Upper lobe of left lung (tissue), 6 donors: ENCODE data around the gene ADRB2. TPM values are rescaled to one million over a fixed set of nuclear protein-coding genes. Genes with fewer than 3 reads are reported as not detected.

Experiments
- ATAC-seq, 2 donors: fragments of 200-7000 bp; cut with Tn5 transposase; one replicate each; pipeline ENCODE4 v1.9.1; 2022; ENCODE audit warnings: mild to moderate bottlenecking in 2 of 2, moderate library complexity in 2 of 2; ENCODE audit not compliant: low FRiP score in 2 of 2
- DNase-seq, 2 donors: peaks; one replicate each; pipeline ENCODE4 v3.0.0-alpha.2; 2019 to 2020
- H3K27ac ChIP-seq, 4 donors: fragments of 200-600 bp; sonication (generic); one replicate each; pipeline ENCODE4 v1.5.1; 2016 to 2019
- H3K27me3 ChIP-seq, 4 donors: fragments of 200-600 bp; sonication (generic); one replicate each; pipeline ENCODE4 v1.5.1; 2017 to 2019
- H3K36me3 ChIP-seq, 4 donors: fragments of 200-600 bp; sonication (generic); one replicate each; pipeline ENCODE4 v1.5.1; 2016 to 2019
- H3K4me1 ChIP-seq, 4 donors: fragments of 200-600 bp; sonication (generic); one replicate each; pipeline ENCODE4 v1.5.1; 2018 to 2019
- H3K4me3 ChIP-seq, 4 donors: fragments of 200-600 bp; sonication (generic); one replicate each; pipeline ENCODE4 v1.5.1; 2017 to 2019; ENCODE audit warnings: mild to moderate bottlenecking in 2 of 4, moderate library complexity in 1 of 4
- H3K9me3 ChIP-seq, 4 donors: fragments of 200-600 bp; sonication (generic); one replicate each; pipeline ENCODE4 v1.5.1; 2018 to 2019
- CTCF ChIP-seq, 6 experiments: fragments of 450-650 bp in 4 of 6; fragments of 200-600 bp in 2 of 6; sonication (generic) in 2 of 6; IDR thresholded peaks; one replicate each; pipeline ENCODE4 v1.5.1; 2016 to 2019; ENCODE audit warnings: antibody characterized with exemption in 6 of 6
- EP300 ChIP-seq, 4 donors: sonication (generic); formaldehyde crosslinking; IDR thresholded peaks; one replicate each; pipeline ENCODE4 v1.5.1; 2017; ENCODE audit warnings: antibody characterized with exemption in 4 of 4, control low read depth in 2 of 4
- POLR2A ChIP-seq, 4 donors: fragments of 450-650 bp; IDR thresholded peaks; one replicate each; pipeline ENCODE4 v1.5.1; 2016 to 2017; ENCODE audit warnings: antibody characterized with exemption in 4 of 4, mild to moderate bottlenecking in 2 of 4
- POLR2AphosphoS5 ChIP-seq, 2 donors: sonication (generic); formaldehyde crosslinking; IDR thresholded peaks; one replicate each; pipeline ENCODE4 v1.5.1; 2017; ENCODE audit warnings: antibody characterized with exemption in 2 of 2
- WGBS, 2 donors: methylation state at CpG; one replicate each; pipeline ENCODE4 v1.1.5; 2017 to 2018; 5-methylcytosine and 5-hydroxymethylcytosine counted together
- total RNA-seq, 6 donors: library from RNA; depleted of rRNA in 4 of 6; stranded (reverse); fragments of >200 nt in 4 of 6; gene quantifications; one replicate each; pipeline versions ENCODE4 v1.1.0 to v1.2.1, GENCODE V29; 2016 to 2021
- donor health status: DM: no; HTN: no; CAD: no; lungs with moderate emphysema.
- donor health status: DM: no; HTN: yes; CAD: no; lungs with severe emphysema.

ADRB2 gene
- total RNA-seq, 6 donors from 2014 or later, result 22.4 to 77.4 (median 34.2) TPM

- Histone ChIP-seq H3K27me3 (no peaks in the 10 kb centered on the region), H3K4me3 (no peak overlapping the region), H3K4me1 (no peaks in the 10 kb centered on the region), H3K27ac (no peak overlapping the region), H3K36me3 (no peaks in the 10 kb centered on the region), H3K9me3 (no peaks in the 10 kb centered on the region)
- TF ChIP-seq EP300 (IDR thresholded peaks at IDR 0.05) (no peak), POLR2AphosphoS5 (IDR thresholded peaks at IDR 0.05) (no peak), POLR2A (IDR thresholded peaks at IDR 0.05) (no peak), CTCF (IDR thresholded peaks at IDR 0.05) (no peak)
- ATAC-seq (no peak), DNase-seq (no peak)
Measured at GRCh38 chr5:148785223-148785622, 41.2 kb upstream of the ADRB2 start.

- Histone ChIP-seq H3K36me3 (no peaks in the 10 kb centered on the region), H3K27me3 (no peaks in the 10 kb centered on the region), H3K4me3 (no peak overlapping the region), H3K27ac (no peak overlapping the region), H3K9me3 (no peaks in the 10 kb centered on the region), H3K4me1 (no peaks in the 10 kb centered on the region)
- ATAC-seq, result no peak
- TF ChIP-seq EP300 (IDR thresholded peaks at IDR 0.05) (no peak), POLR2A (IDR thresholded peaks at IDR 0.05) (no peak), POLR2AphosphoS5 (IDR thresholded peaks at IDR 0.05) (no peak), CTCF (IDR thresholded peaks at IDR 0.05) (no peak)
- DNase-seq, result no peak
Measured at GRCh38 chr5:148786456-148786855, 40.0 kb upstream of the ADRB2 start.

GRCh38 chr5:148788636-148789035 lies 37.8 kb upstream of the ADRB2 start:
- 90 to 92% methylated on average over 6 of the region's 6 CpGs for WGBS, 2 donors
- DNase-seq, result no peak
- no peaks in the 10 kb centered on the region for H3K36me3 ChIP-seq
- H3K27ac ChIP-seq, result no peak overlapping the region
- no peaks in the 10 kb centered on the region for H3K9me3 ChIP-seq
- ATAC-seq, result no peak
- TF ChIP-seq POLR2AphosphoS5 (IDR thresholded peaks at IDR 0.05), result no peak
- no peak for TF ChIP-seq CTCF (IDR thresholded peaks at IDR 0.05)
- no peak for TF ChIP-seq POLR2A (IDR thresholded peaks at IDR 0.05)
- no peak for TF ChIP-seq EP300 (IDR thresholded peaks at IDR 0.05)
- H3K27me3 ChIP-seq, result no peaks in the 10 kb centered on the region
- H3K4me3 ChIP-seq, result no peak overlapping the region
- no peaks in the 10 kb centered on the region for H3K4me1 ChIP-seq

GRCh38 chr5:148790545-148791333 lies 35.7 kb upstream of the ADRB2 start:
- Histone ChIP-seq H3K27me3 (no peaks in the 10 kb centered on the region), H3K4me1 (peaks cover 0 to 6% (median 0%) of the 10 kb centered on the region in 4 donors), H3K4me3 (no peak overlapping the region), H3K9me3 (no peaks in the 10 kb centered on the region), H3K27ac (no peak overlapping the region), H3K36me3 (no peaks in the 10 kb centered on the region)
- ATAC-seq (no peak), DNase-seq (no peak)
- 87 to 90% methylated on average over 8 of the region's 8 CpGs for WGBS, 2 donors
- TF ChIP-seq EP300 (IDR thresholded peaks at IDR 0.05), result no peak
- no peak for TF ChIP-seq POLR2A (IDR thresholded peaks at IDR 0.05)
- TF ChIP-seq POLR2AphosphoS5 (IDR thresholded peaks at IDR 0.05), result no peak
- TF ChIP-seq CTCF (IDR thresholded peaks at IDR 0.05), result no peak

- no peak for ATAC-seq
- peaks cover 0 to 6% (median 0%) of the 10 kb centered on the region in 4 donors for H3K4me1 ChIP-seq
- H3K9me3 ChIP-seq, result no peaks in the 10 kb centered on the region
- DNase-seq, result no peak
- H3K36me3 ChIP-seq, result no peaks in the 10 kb centered on the region
- H3K27ac ChIP-seq, result no peak overlapping the region
- no peak for TF ChIP-seq CTCF (IDR thresholded peaks at IDR 0.05)
- no peak for TF ChIP-seq POLR2AphosphoS5 (IDR thresholded peaks at IDR 0.05)
- TF ChIP-seq EP300 (IDR thresholded peaks at IDR 0.05), result no peak
- no peak for TF ChIP-seq POLR2A (IDR thresholded peaks at IDR 0.05)
- H3K27me3 ChIP-seq, result no peaks in the 10 kb centered on the region
- H3K4me3 ChIP-seq, result no peak overlapping the region
Measured at GRCh38 chr5:148791334-148791667, 35.1 kb upstream of the ADRB2 start.
